H1 (cell line): ENCODE results near the gene CCNG1. TPM values are rescaled to one million over a fixed set of nuclear protein-coding genes. Genes with fewer than 3 reads are reported as not detected.

Experiments used
- CTCF ChIA-PET: fragments of 300-600 bp; sonication (Branson Sonifier 250); formaldehyde crosslinking; loops from one replicate; lab custom pipeline; 2021; ENCODE audit not compliant: partially characterized antibody; lab: Charles Lee
- POLR2A ChIA-PET: fragments of 300-600 bp; sonication (Branson Sonifier 250); formaldehyde crosslinking; loops from one replicate; lab custom pipeline; 2021; ENCODE audit warnings: inconsistent platforms; ENCODE audit not compliant: partially characterized antibody; lab: Charles Lee
- DNase-seq, 2 experiments: peaks; one replicate each; pipeline versions ENCODE4 v3.0.0 to v3.0.0-alpha.2; 2010 to 2022; ENCODE audit warnings: low spot score in 2 of 2, low read depth in 1 of 2, mixed read lengths in 1 of 2
- FAIRE-seq: peaks from 2 replicates; lab custom pipeline; 2011; peaks lifted over from hg19 to GRCh38; lab: Jason Lieb, UNC
- H2AFZ ChIP-seq: 2 replicates; pipeline ENCODE4 v1.8.1; 2012; ENCODE audit warnings: low read length, inconsistent platforms
- H2AK5ac ChIP-seq: 2 replicates; pipeline ENCODE4 v1.6.1; 2013; ENCODE audit warnings: low read depth, low read length
- H2BK120ac ChIP-seq: replicated peaks from 2 replicates; pipeline ENCODE3; 2013; ENCODE audit warnings: low read depth, low read length, inconsistent platforms
- H2BK12ac ChIP-seq: 2 replicates; pipeline ENCODE4 v1.6.1; 2013; ENCODE audit warnings: low read depth, low read length
- H2BK15ac ChIP-seq: 2 replicates; pipeline ENCODE4 v1.6.1; 2013; ENCODE audit warnings: low read length
- H2BK20ac ChIP-seq: 2 replicates; pipeline ENCODE4 v1.6.1; 2013; ENCODE audit warnings: low read length
- H2BK5ac ChIP-seq: 2 replicates; pipeline ENCODE4 v1.6.1; 2013; ENCODE audit warnings: low read depth, low read length
- H3K14ac ChIP-seq: 2 replicates; pipeline ENCODE4 v1.6.1; 2013; ENCODE audit warnings: inconsistent platforms; ENCODE audit not compliant: insufficient read length
- H3K18ac ChIP-seq: 2 replicates; pipeline ENCODE4 v1.6.1; 2013; ENCODE audit warnings: low read length; ENCODE audit errors: extremely low read depth
- H3K23ac ChIP-seq: 2 replicates; pipeline ENCODE4 v1.6.1; 2013; ENCODE audit warnings: inconsistent platforms; ENCODE audit not compliant: insufficient read length
- H3K23me2 ChIP-seq: 2 replicates; pipeline ENCODE4 v1.6.1; 2013; ENCODE audit warnings: low read depth, low read length
- H3K27ac ChIP-seq: 2 replicates; pipeline ENCODE4 v1.6.1; 2011; ENCODE audit warnings: low read depth, low read length, inconsistent platforms
- H3K27me3 ChIP-seq, 4 experiments: replicated peaks in 1 of 4; 1 replicate in 1 of 4; 2 replicates in 3 of 4; pipeline versions ENCODE4 v1.6.1 to v1.8.1; 2011 to 2013; ENCODE audit warnings: low read length in 3 of 4, mild to moderate bottlenecking in 3 of 4, inconsistent platforms in 2 of 4, mixed read lengths in 2 of 4, moderate library complexity in 1 of 4; ENCODE audit not compliant: control insufficient read depth in 3 of 4, insufficient read depth in 3 of 4; ENCODE audit errors: extremely low read depth in 1 of 4
- H3K36me3 ChIP-seq, 4 experiments: 2 replicates each; pipeline versions ENCODE4 v1.6.1 to v1.8.1; 2011 to 2013; ENCODE audit warnings: mild to moderate bottlenecking in 4 of 4, low read length in 3 of 4, moderate library complexity in 2 of 4, control low read depth in 1 of 4, inconsistent platforms in 1 of 4; ENCODE audit not compliant: insufficient read depth in 4 of 4, control insufficient read depth in 2 of 4
- H3K4ac ChIP-seq: replicated peaks from 2 replicates; pipeline ENCODE3; 2013; ENCODE audit warnings: low read length, low read depth, mixed read lengths, inconsistent platforms; ENCODE audit not compliant: insufficient read length
- H3K4me1 ChIP-seq, 4 experiments: replicated peaks in 1 of 4; 1 replicate in 1 of 4; 2 replicates in 3 of 4; pipeline versions ENCODE4 v1.6.1 to v1.8.1; 2011 to 2013; ENCODE audit warnings: low read length in 3 of 4, inconsistent platforms in 2 of 4, mixed read lengths in 1 of 4; ENCODE audit not compliant: insufficient read depth in 4 of 4, control insufficient read depth in 3 of 4
- H3K4me2 ChIP-seq, 2 experiments: 2 replicates each; pipeline versions ENCODE4 v1.6.1 to v1.8.1; 2011 to 2013; ENCODE audit warnings: low read depth in 2 of 2, low read length in 2 of 2, control low read depth in 1 of 2, inconsistent platforms in 1 of 2, mild to moderate bottlenecking in 1 of 2; ENCODE audit not compliant: insufficient read depth in 1 of 2
- H3K4me3 ChIP-seq, 4 experiments: fragments of 200-600, 300-600 bp in 1 of 4; sonication (generic), shearing (Covaris generic), sonication (Bioruptor Twin) in 1 of 4; 2 replicates each; pipeline versions ENCODE4 v1.5.1 to v1.8.1; 2011 to 2016; ENCODE audit warnings: low read length in 4 of 4, low read depth in 3 of 4, control low read depth in 2 of 4, inconsistent platforms in 2 of 4, mild to moderate bottlenecking in 2 of 4, mixed read lengths in 1 of 4, moderate library complexity in 1 of 4; ENCODE audit not compliant: insufficient read depth in 2 of 4; ENCODE audit errors: extremely low read depth in 1 of 4
- H3K56ac ChIP-seq: replicated peaks from 2 replicates; pipeline ENCODE3; 2013; ENCODE audit warnings: low read depth, mild to moderate bottlenecking, mixed read lengths, low read length, inconsistent platforms; ENCODE audit not compliant: insufficient read length
- H3K79me1 ChIP-seq: 2 replicates; pipeline ENCODE4 v1.6.1; 2013; ENCODE audit warnings: low read depth, low read length, control low read depth
- H3K79me2 ChIP-seq, 2 experiments: 2 replicates each; pipeline versions ENCODE4 v1.6.1 to v1.8.1; 2012 to 2013; ENCODE audit warnings: low read length in 2 of 2, mild to moderate bottlenecking in 2 of 2, inconsistent platforms in 1 of 2; ENCODE audit not compliant: insufficient read depth in 2 of 2, control insufficient read depth in 1 of 2
- H3K9ac ChIP-seq, 4 experiments: replicated peaks in 1 of 4; 1 replicate in 1 of 4; 2 replicates in 3 of 4; pipeline versions ENCODE4 v1.6.1 to v1.8.1; 2011 to 2013; ENCODE audit warnings: low read depth in 3 of 4, low read length in 3 of 4, control low read depth in 2 of 4, mild to moderate bottlenecking in 2 of 4, moderate library complexity in 2 of 4, inconsistent platforms in 1 of 4; ENCODE audit errors: extremely low read depth in 1 of 4
- H3K9me3 ChIP-seq, 2 experiments: 2 replicates each; pipeline versions ENCODE4 v1.6.1 to v1.8.1; 2012 to 2013; ENCODE audit warnings: mild to moderate bottlenecking in 2 of 2, moderate library complexity in 2 of 2, control low read depth in 1 of 2, inconsistent platforms in 1 of 2, low read depth in 1 of 2, low read length in 1 of 2, mixed read lengths in 1 of 2; ENCODE audit not compliant: insufficient read depth in 2 of 2
- H4K20me1 ChIP-seq, 2 experiments: replicated peaks in 1 of 2; 2 replicates each; pipeline versions ENCODE3 to v1.8.1; 2011 to 2013; ENCODE audit warnings: inconsistent platforms in 2 of 2, low read length in 2 of 2, mild to moderate bottlenecking in 1 of 2; ENCODE audit not compliant: insufficient read depth in 2 of 2, control insufficient read depth in 1 of 2
- H4K5ac ChIP-seq: 2 replicates; pipeline ENCODE4 v1.6.1; 2013; ENCODE audit warnings: low read length, low read depth, mixed read lengths, inconsistent platforms; ENCODE audit not compliant: insufficient read length
- H4K8ac ChIP-seq: 2 replicates; pipeline ENCODE4 v1.8.0; 2013; ENCODE audit warnings: mild to moderate bottlenecking, moderate library complexity, low read length, inconsistent platforms; ENCODE audit not compliant: insufficient read depth; ENCODE audit errors: extremely low read depth
- H4K91ac ChIP-seq: replicated peaks from 2 replicates; pipeline ENCODE3; 2013; ENCODE audit warnings: low read length, mixed read lengths, inconsistent platforms; ENCODE audit not compliant: insufficient read length
- ATF2 ChIP-seq: IDR thresholded peaks from 2 replicates; pipeline ENCODE4 v1.6.1; 2012; ENCODE audit warnings: low read length, inconsistent platforms
- CHD1 ChIP-seq: IDR thresholded peaks from 2 replicates; pipeline ENCODE4 v1.6.1; 2012; ENCODE audit warnings: low read depth, low read length, improper control_type of control experiment
- JUND ChIP-seq: IDR thresholded peaks from 2 replicates; pipeline ENCODE4 v1.6.1; 2011; ENCODE audit warnings: mild to moderate bottlenecking, improper control_type of control experiment, low read length
- KDM1A ChIP-seq: fragments of 200-600, 300-600 bp; sonication (generic); IDR thresholded peaks from 2 replicates; pipeline ENCODE4 v1.7.1; 2016; ENCODE audit warnings: mild to moderate bottlenecking, low read length, borderline replicate concordance
- WGBS, 2 experiments: shearing (Covaris generic) in 1 of 2; methylation state at CpG; one replicate each; pipeline versions ENCODE4 v1.1.6 to v1.1.7; 2013 to 2015; ENCODE audit warnings: low lambda C conversion rate in 2 of 2, mixed read lengths in 2 of 2, inconsistent platforms in 1 of 2, low coverage in 1 of 2, missing lambda C conversion rate in 1 of 2; ENCODE audit not compliant: insufficient replicate concordance in 2 of 2, insufficient coverage in 1 of 2, insufficient read length in 1 of 2; ENCODE audit errors: extremely low coverage in 1 of 2, missing lambda C conversion rate in 1 of 2; 5-methylcytosine and 5-hydroxymethylcytosine counted together
- polyA plus RNA-seq, 7 experiments: library from polyadenylated mRNA; depleted of rRNA in 3 of 7; stranded (reverse) in 5 of 7; unstranded in 2 of 7; fragments of >200 nt in 5 of 7; fragments of 200-250 nt in 2 of 7; gene quantifications; 1 replicate in 5 of 7; 2 replicates in 1 of 7; 4 replicates in 1 of 7; pipeline versions ENCODE4 v1.2.1 to v1.2.3, GENCODE V29; 2011 to 2013; ENCODE audit warnings: missing spikeins in 2 of 7, mixed read lengths in 2 of 7
- total RNA-seq: library from RNA; stranded (reverse); fragmentation: NEBNext Ultra II Directional; extraction: Animal tissue kit (Norgen Biotek cat#: 25700); gene quantifications from 2 replicates; pipeline ENCODE4 v1.2.1, GENCODE V29; 2021

The CCNG1 gene
- total and polyA plus RNA-seq, 2 of the 8 experiments (the other 6 are each of a cell fraction or from before 2014, with no cell fraction given) = 165 to 369 TPM

GRCh38 chr5:163478126-163478981 lies 41.0 kb downstream of the CCNG1 start:
- Histone ChIP-seq H3K4me1 (no peaks in the 10 kb centered on the region), H4K8ac (no peak overlapping the region), H4K91ac (no peak overlapping the region), H3K79me2 (no peaks in the 10 kb centered on the region)
- WGBS, 2 experiments = 89% methylated on average over 2 of the region's 2 CpGs; no CpG with 5 or more reads in 1 of the 2 experiments
- TF ChIP-seq KDM1A (no peak), JUND (no peak), ATF2 (no peak), CHD1 (no peak)
- TF ChIP-seq, all 59 proteins: peak for 0
- H2BK20ac ChIP-seq = no peak overlapping the region
- DNase-seq (no peak), FAIRE-seq (no peak)
- ChIA-PET CTCF (interaction anchor here (0.6 to 1.0 kb wide), 4 partner anchors 11 to 24 kb away, joined by 3 to 6 read pairs (median 3); no protein-coding TSS in a partner anchor), POLR2A (interaction anchor here (1.0 to 1.3 kb wide), 2 partner anchors 10 to 38 kb away, joined by 3 to 4 read pairs; no protein-coding TSS in a partner anchor)
- no peak overlapping the region for H3K4ac ChIP-seq
- H2BK120ac ChIP-seq = no peak overlapping the region
- H3K4me2 ChIP-seq = no peak overlapping the region
- peaks cover 0 to 1% of the 10 kb centered on the region in 2 experiments for H4K20me1 ChIP-seq
- H3K9ac ChIP-seq = no peak overlapping the region
- H3K18ac ChIP-seq = no peak overlapping the region
- no peak overlapping the region for H3K4me3 ChIP-seq
- no peak overlapping the region for H3K23ac ChIP-seq
- no peak overlapping the region for H2BK12ac ChIP-seq
- H3K27me3 ChIP-seq = no peaks in the 10 kb centered on the region
- peaks cover 6 to 87% (median 45%) of the 10 kb centered on the region in 4 experiments for H3K36me3 ChIP-seq
- H2BK15ac ChIP-seq = no peak overlapping the region
- H3K14ac ChIP-seq = no peak overlapping the region
- H3K9me3 ChIP-seq = no peaks in the 10 kb centered on the region
- H2AFZ ChIP-seq = no peak overlapping the region
- no peaks in the 10 kb centered on the region for H3K79me1 ChIP-seq
- H2BK5ac ChIP-seq = no peak overlapping the region
- no peaks in the 10 kb centered on the region for H3K23me2 ChIP-seq
- H4K5ac ChIP-seq = no peak overlapping the region
- no peak overlapping the region for H2AK5ac ChIP-seq
- H3K56ac ChIP-seq = no peak overlapping the region
- no peak overlapping the region for H3K27ac ChIP-seq
